Gastrocnemius medialis (tissue), 4 donors: ENCODE measurements around the gene VPS54. TPM values are rescaled to one million over a fixed set of nuclear protein-coding genes. Genes with fewer than 3 reads are reported as not detected.

ENCODE experiments used
- ATAC-seq, 2 donors: fragments of 150-250 bp; one replicate each; pipeline ENCODE4 v1.9.1; 2016
- DNase-seq, 2 donors: peaks; one replicate each; pipeline ENCODE4 v3.0.0-alpha.2; 2019
- H3K27ac ChIP-seq, 4 donors: fragments of 200-600 bp; sonication (generic); 1 replicate in 1 of 4; 2 replicates in 3 of 4; pipeline ENCODE4 v1.5.1; 2016 to 2018; ENCODE audit warnings: mild to moderate bottlenecking in 2 of 4, moderate library complexity in 1 of 4
- H3K27me3 ChIP-seq, 3 donors: fragments of 200-600 bp; sonication (generic) in 2 of 3; 1 replicate in 1 of 3; 2 replicates in 2 of 3; pipeline versions ENCODE4 v1.5.1 to v1.6.0; 2016 to 2019; ENCODE audit warnings: mild to moderate bottlenecking in 1 of 3, moderate library complexity in 1 of 3
- H3K36me3 ChIP-seq, 2 donors: fragments of 200-600 bp; sonication (generic) in 1 of 2; one replicate each; pipeline ENCODE4 v1.5.1; 2017 to 2018
- H3K4me1 ChIP-seq, 2 donors: fragments of 200-600 bp; sonication (generic) in 1 of 2; one replicate each; pipeline ENCODE4 v1.5.1; 2016 to 2017; ENCODE audit warnings: mild to moderate bottlenecking in 2 of 2
- H3K4me3 ChIP-seq, 4 donors: fragments of 200-600 bp; sonication (generic) in 3 of 4; 1 replicate in 1 of 4; 2 replicates in 3 of 4; pipeline ENCODE4 v1.5.1; 2016 to 2019; ENCODE audit warnings: mild to moderate bottlenecking in 2 of 4
- H3K9me3 ChIP-seq, 3 donors: fragments of 200-600 bp; sonication (generic) in 2 of 3; 1 replicate in 1 of 3; 2 replicates in 2 of 3; pipeline ENCODE4 v1.5.1; 2016 to 2019
- POLR2A ChIP-seq, 2 donors: fragments of 450-650 bp; IDR thresholded peaks; one replicate each; pipeline ENCODE4 v1.6.1; 2017; ENCODE audit warnings: antibody characterized with exemption in 2 of 2, mild to moderate bottlenecking in 2 of 2, moderate library complexity in 2 of 2
- in situ Hi-C, 4 donors: fragments of 200-750 bp; cut with MboI; loops; one replicate each; pipeline versions ENCODE4 v1.15.0 to v1.8.0; 2017; ENCODE audit warnings: low sequenced_read_pairs in 4 of 4
- intact Hi-C: fragments of 100-400 bp; cut with DNase I; formaldehyde crosslinking; loops from one replicate; pipeline ENCODE4 v1.15.1; 2023; ENCODE audit warnings: low total_unique reads
- total RNA-seq, 4 donors: library from RNA; depleted of rRNA; stranded (reverse); fragments of >200 nt; gene quantifications; one replicate each; pipeline versions ENCODE4 v1.1.0 to v1.2.3, GENCODE V29; 2016
- TF ChIP-seq, protein P1 (sequence below), 5 experiments: fragments of 450-650 bp in 3 of 5; fragments of 200-600 bp in 2 of 5; sonication (generic) in 2 of 5; IDR thresholded peaks in 4 of 5; conservative IDR thresholded peaks in 1 of 5; 1 replicate in 4 of 5; 2 replicates in 1 of 5; pipeline ENCODE4 v1.5.1; 2016 to 2019; ENCODE audit warnings: antibody characterized with exemption in 5 of 5, mild to moderate bottlenecking in 3 of 5, moderate library complexity in 3 of 5

Gene VPS54
- total RNA-seq, 4 donors from 2014 or later, result 7.9 to 12.4 (median 9.8) TPM

DNA sequence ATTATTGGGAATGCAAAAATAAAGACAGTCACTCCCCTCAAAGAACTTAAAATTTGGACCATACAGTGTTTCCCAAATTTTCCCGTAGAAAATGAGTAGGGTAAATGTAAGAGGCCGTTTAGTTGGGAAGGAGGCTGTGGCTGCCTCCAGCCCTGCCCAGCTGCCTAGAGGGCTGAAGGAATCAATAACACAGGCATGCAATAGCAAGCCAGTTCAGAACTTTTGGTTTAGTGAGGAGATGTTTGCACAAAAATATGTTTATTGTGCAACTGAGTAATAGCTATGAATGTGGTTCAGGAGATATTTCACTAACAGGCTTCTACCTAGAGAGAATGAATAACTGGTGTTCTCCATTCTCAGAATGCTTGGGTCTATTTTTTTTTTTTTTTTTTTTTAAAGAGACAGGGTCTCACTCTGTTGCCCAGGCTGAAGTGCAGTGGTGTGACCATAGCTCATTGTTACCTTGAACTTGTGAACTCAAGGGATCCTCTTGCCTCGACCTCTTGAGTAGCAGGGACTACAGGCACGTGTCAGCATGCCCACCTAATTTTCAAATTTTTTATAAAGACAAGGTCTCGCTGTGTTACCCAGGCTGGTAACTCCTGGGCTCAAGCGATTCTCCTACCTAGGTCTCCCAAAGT is 153.9 kb downstream of the VPS54 start:
- peaks cover 57 to 75% of the 10 kb centered on the region in 2 donors for H3K4me1 ChIP-seq
- intact Hi-C loops, result no loop called here

DNA sequence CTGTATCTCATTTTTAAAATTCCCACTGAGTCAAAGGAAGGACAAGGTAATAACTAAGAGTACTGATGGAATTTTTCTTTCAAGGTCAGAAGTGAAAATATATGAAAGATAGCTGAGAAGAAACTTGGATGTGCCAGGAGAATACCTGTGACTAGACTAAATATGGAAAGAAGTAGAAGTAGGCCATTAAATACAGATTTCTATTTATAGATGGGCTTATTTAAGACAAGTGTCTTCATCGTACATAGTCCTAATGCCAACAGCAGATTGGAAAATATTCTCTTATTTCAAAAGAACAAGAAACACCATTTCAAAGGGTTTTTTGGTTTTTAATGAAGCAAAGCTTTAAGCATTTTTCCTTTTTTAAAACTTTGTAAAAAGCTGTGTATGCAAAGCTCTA is 155.5 kb downstream of the VPS54 start:
- TF ChIP-seq, protein P1, sequence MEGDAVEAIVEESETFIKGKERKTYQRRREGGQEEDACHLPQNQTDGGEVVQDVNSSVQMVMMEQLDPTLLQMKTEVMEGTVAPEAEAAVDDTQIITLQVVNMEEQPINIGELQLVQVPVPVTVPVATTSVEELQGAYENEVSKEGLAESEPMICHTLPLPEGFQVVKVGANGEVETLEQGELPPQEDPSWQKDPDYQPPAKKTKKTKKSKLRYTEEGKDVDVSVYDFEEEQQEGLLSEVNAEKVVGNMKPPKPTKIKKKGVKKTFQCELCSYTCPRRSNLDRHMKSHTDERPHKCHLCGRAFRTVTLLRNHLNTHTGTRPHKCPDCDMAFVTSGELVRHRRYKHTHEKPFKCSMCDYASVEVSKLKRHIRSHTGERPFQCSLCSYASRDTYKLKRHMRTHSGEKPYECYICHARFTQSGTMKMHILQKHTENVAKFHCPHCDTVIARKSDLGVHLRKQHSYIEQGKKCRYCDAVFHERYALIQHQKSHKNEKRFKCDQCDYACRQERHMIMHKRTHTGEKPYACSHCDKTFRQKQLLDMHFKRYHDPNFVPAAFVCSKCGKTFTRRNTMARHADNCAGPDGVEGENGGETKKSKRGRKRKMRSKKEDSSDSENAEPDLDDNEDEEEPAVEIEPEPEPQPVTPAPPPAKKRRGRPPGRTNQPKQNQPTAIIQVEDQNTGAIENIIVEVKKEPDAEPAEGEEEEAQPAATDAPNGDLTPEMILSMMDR (IDR thresholded peaks at IDR 0.05 in 4 of 5, conservative IDR thresholded peaks at IDR 0.05 in 1 of 5), result no peak
- no peak for TF ChIP-seq POLR2A (IDR thresholded peaks at IDR 0.05)
- intact Hi-C loops (loop anchor here (5.0 kb wide), 1 partner anchor 166 kb away; no protein-coding TSS in a partner anchor), in situ Hi-C loops (loop anchor here in 2 of 4 donors (10.0 to 25.0 kb wide), 2 partner anchors 169 to 176 kb away; no protein-coding TSS in a partner anchor)
- DNase-seq (no peak), ATAC-seq (peak; percentile 78 to 81)
- no peaks in the 10 kb centered on the region for H3K9me3 ChIP-seq
- H3K36me3 ChIP-seq, result peaks cover 0 to 31% of the 10 kb centered on the region in 2 donors
- no peaks in the 10 kb centered on the region for H3K27me3 ChIP-seq
- H3K27ac ChIP-seq, result peak overlapping the region; percentile 78 to 97 (median 82)
- H3K4me3 ChIP-seq, result no peak overlapping the region
- H3K4me1 ChIP-seq, result peaks cover 52 to 70% of the 10 kb centered on the region in 2 donors

More for the DNA sequence above, 153.9 kb downstream of the VPS54 start:
- no peak overlapping the region for H3K4me3 ChIP-seq
- TF ChIP-seq, protein P1 (IDR thresholded peaks at IDR 0.05 in 4 of 5, conservative IDR thresholded peaks at IDR 0.05 in 1 of 5), result no peak
- TF ChIP-seq POLR2A (IDR thresholded peaks at IDR 0.05), result no peak
- H3K9me3 ChIP-seq, result no peaks in the 10 kb centered on the region
- no peaks in the 10 kb centered on the region for H3K27me3 ChIP-seq
- ATAC-seq (no peak), DNase-seq (no peak)
- peak overlapping the region; percentile 78 to 97 (median 82) for H3K27ac ChIP-seq
- in situ Hi-C loops, result loop anchor here in 2 of 4 donors (10.0 to 25.0 kb wide), 2 partner anchors 170 to 178 kb away; no protein-coding TSS in a partner anchor
- H3K36me3 ChIP-seq, result peaks cover 0 to 16% of the 10 kb centered on the region in 2 donors

DNA sequence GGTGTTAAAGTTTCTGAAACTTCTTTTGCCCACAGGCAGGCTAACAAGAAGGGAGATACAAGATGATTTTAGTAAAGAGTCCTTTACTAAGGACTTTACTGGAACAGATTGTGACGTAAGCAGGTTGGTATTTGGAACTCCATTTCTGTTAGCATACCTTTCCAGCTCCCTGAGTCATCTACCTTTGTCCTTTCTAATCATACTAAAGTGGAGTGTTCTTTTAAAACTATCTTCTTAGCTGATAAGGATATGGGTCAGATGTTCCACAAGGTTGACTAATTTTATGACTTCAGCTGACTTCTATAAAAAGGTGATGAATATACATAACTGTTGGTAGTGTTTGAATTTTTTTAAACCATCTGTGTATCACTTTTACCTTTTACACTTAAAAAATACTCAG is 156.4 kb downstream of the VPS54 start:
- intact Hi-C loops, result loop anchor here (5.0 kb wide), 1 partner anchor 166 kb away; no protein-coding TSS in a partner anchor

DNA sequence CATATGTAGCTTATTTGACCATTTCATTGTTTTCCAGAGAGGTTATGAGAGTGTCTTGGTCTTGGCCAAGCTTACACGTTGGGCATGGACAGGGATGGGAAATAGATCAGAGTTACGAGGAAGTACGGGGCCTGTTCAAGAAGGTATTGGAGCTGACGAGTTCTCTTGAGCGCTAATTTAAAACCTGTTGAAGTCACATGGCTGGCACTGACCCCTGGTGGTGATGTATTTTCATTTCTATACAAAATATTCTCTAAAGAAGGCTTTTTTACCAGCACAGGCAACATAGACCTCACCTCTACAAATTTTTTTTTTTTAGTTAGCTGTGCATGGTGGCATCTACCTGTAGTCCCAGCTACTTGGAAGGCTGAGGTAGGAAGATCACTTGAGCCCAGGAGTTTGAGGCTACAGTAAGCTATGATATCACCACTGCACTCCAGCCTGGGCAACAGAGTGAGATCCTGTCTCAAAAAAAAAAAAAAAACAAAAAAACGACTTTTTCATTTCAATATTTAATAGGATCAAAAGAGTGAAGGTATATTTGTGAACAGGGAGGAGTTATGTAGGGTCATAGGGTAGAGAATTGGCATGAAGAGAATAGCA is 157.9 kb downstream of the VPS54 start:
- H3K27me3 ChIP-seq, result no peaks in the 10 kb centered on the region
- TF ChIP-seq, protein P1 (IDR thresholded peaks at IDR 0.05 in 4 of 5, conservative IDR thresholded peaks at IDR 0.05 in 1 of 5), result peak; percentile 15 to 56 (median 52)
- no peak for TF ChIP-seq POLR2A (IDR thresholded peaks at IDR 0.05)
- peaks cover 0 to 54% of the 10 kb centered on the region in 2 donors for H3K36me3 ChIP-seq
- no peaks in the 10 kb centered on the region for H3K9me3 ChIP-seq
- DNase-seq (no peak), ATAC-seq (peak in 1 of 2 donors; percentile 52)
- intact Hi-C loops (loop anchor here (5.0 kb wide), 1 partner anchor 164 kb away; no protein-coding TSS in a partner anchor), in situ Hi-C loops (loop anchor here in 2 of 4 donors (10.0 to 25.0 kb wide), 2 partner anchors 167 to 174 kb away; no protein-coding TSS in a partner anchor)
- H3K27ac ChIP-seq, result peak overlapping the region; percentile 78 to 97 (median 82)
- H3K4me1 ChIP-seq, result peaks cover 52 to 57% of the 10 kb centered on the region in 2 donors
- no peak overlapping the region for H3K4me3 ChIP-seq

More for the DNA sequence above, 156.4 kb downstream of the VPS54 start:
- no peak overlapping the region for H3K4me3 ChIP-seq
- no peaks in the 10 kb centered on the region for H3K27me3 ChIP-seq
- H3K9me3 ChIP-seq, result no peaks in the 10 kb centered on the region
- H3K27ac ChIP-seq, result peak overlapping the region; percentile 78 to 97 (median 82)
- H3K36me3 ChIP-seq, result peaks cover 0 to 40% of the 10 kb centered on the region in 2 donors
- ATAC-seq (peak; percentile 39 to 69), DNase-seq (no peak)
- peaks cover 52 to 67% of the 10 kb centered on the region in 2 donors for H3K4me1 ChIP-seq
- TF ChIP-seq POLR2A (IDR thresholded peaks at IDR 0.05), result no peak
- TF ChIP-seq, protein P1 (IDR thresholded peaks at IDR 0.05 in 4 of 5, conservative IDR thresholded peaks at IDR 0.05 in 1 of 5), result no peak
- in situ Hi-C loops, result loop anchor here in 2 of 4 donors (10.0 to 25.0 kb wide), 2 partner anchors 168 to 176 kb away; no protein-coding TSS in a partner anchor
